ENCODE measurements around the gene ITIH5.
"Not testable (repeated sequence)": the region's sequence is repeated elsewhere in the genome, so short reads cannot be mapped to it uniquely, and the experiment has no call there.

The ITIH5 gene

DNA sequence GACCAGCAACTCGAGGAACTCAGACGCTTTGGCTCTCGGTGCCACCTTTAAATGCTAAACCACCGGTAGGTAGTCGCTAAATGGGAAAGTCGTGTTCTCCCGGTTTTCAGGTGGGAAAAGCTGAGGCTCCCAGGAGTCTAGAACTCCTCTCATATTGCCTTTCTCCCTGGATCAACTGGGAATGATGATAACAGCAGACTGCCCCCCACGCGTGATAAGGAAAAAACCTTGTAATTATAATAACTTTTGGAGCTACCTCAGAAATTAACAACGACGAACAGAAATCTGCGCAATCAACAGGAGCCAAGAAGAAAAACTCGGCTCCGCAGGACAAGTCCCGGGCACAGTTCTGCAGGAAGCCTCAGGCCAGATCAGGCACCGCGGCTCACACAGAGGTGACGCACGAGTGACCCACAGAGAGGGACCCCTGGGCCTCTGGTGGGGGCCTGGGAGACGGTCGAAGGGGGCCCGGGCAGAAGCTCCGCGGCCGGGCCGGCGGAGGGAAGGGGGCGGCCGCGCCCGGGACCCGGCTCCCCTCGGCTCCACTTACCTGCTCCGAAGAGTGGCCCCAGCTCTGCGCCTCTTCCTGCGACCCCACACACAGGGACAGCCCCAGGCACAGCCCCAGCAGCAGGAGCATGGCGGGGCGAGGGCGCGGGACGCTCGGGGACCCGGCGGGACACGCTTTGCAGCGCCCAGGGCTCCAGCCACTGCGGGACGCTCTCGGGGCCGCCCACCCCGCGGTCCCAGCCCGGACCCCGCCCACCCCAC is at the start of gene ITIH5:
Gene ITIH5 (minus strand): TSS at position 714 of the 771 bp plus-strand sequence. CDS start 74 bp downstream, at position 640.
- DNase-seq, result peak in 2 of 3 donors; percentile 13

DNA sequence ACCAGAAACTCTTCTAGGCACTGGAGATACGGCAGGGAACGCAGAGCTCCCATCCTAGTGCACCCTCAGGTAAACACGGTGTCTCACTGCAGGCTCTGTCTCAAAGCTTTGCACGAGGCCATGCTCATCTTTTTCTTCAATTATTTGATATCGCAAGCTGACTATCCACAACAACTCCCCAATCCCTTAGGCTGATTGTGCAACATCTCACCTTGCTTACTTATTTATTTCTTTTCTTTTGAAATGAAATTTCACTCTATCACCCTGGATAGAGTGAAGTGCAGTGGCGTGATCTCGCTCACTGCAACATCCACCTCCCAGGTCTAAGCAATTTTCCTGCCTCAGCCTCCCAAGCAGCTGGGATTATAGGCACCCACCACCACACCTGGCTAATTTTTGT is 48.7 kb upstream of the ITIH5 start:
- DNase-seq, result no peak

DNA sequence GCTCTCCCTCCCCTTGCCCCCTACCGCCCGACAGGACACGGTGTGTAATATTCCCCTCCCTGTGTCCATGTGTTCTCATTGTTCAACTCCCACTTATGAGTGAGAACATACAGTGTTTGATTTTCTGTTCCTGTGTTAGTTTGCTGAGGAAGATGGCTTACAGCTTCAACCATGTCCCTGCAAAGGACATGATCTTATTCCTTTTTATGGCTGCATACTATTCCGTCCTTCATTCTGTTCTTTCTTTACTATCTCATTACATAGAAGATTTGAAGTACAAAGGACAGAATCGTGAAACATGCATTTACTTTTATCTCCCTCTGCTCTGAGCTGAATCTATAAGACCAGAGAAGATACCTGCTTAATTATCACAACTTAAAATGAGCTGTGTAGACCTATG is 44.3 kb upstream of the ITIH5 start:
- DNase-seq, result not testable (repeated sequence)

DNA sequence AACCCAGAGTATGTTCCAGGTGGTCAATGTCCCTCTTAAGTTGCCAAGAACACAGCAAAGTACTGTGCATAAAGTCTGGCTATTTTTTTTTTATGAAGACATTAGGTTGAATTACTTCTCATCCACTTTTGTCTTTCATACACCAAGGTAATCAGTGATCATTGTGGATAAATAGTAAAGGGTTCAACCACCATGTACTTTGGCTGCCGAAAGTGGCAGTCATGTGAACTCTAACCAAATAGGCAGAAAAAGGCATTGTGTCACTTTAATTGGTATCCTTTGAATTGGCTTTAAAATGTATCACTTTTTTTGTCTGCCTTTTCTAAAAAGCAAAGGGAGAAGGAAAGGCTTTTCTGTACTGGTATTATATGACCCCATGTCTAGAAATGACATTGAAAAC is 43.7 kb upstream of the ITIH5 start:
- DNase-seq, result no peak

- DNase-seq, result no peak
Measured at GRCh38 chr10:7708832-7709231, 42.1 kb upstream of the ITIH5 start.

DNA sequence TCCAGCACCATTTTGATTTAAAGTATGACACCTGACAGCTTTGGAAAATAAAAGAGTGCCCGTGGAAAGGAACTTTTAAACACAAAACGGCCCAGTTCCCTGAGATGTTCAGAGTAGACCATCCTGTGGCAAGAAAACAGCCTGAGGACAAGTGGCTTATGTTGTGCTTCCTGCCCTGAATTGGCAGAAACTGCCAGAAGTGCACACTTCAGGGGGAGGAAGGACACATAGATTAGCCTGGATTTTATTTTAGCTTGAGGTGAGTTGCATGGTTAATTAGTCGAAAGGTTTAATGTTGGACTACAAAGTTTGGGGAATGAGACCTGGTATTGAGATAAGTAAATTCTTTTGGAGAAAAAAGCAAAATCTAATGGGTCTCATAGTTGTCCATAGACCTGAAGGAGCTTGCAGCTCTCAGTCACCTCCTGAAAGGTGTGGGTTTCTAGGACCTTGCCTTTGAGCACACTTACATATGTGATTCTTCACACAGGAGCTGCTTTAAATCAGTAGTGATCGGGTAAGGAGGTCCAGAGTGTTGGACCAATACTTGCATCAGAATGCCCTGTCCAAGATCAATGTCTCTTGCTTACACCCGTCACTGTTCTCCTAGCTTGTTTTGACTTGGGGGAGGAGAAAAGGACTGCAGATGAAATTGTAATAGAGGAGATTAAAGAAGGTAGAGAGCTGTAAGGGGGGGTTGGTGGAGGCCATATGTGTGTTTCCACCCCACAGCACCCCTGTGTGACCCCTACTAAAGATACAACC is 41.3 kb upstream of the ITIH5 start:
- no peak for DNase-seq

DNA sequence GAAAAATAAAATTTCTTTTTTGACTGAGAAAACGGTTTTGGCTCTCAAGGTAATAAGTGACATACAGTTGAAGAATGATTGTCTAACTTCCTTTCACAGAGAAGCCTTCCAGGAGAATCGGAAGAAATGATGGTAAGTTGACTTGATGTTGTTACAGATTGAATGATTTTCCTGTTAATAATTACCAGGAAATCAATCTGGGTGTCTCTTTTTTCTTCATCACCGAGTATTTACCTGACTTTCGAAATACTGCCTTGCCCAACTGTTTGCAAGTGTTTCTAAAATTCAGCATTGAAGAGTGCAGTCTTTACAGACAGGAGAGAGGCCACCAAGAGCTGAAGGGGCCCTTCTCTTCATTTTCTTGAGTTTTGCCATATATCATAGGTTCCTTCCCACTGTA is 40.3 kb upstream of the ITIH5 start:
- no peak for DNase-seq

- DNase-seq, result no peak
Measured at GRCh38 chr10:7706534-7707073, 39.8 kb upstream of the ITIH5 start.

DNA sequence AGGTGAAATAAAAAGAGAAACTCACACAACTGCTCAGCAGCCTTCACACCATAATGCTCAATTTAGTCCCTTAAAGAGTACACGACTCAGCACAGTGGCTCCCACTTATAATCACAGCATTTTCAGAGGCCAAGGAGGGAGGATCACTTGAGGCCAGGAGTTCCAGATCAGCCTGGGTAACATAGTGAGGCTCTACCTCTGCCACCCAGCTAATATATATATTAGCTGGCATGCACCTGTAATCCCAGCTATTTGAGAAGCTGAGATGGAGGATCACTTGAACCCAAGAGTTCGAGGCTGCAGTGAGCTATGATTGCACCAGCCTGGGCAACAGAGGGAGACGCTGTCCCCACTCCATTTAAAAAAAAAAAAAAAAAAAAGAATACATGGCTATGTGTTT is 38.6 kb upstream of the ITIH5 start:
- DNase-seq, result no peak

GRCh38 chr10:7704071-7705016 is 37.6 kb upstream of the ITIH5 start:
- no peak for DNase-seq

DNA sequence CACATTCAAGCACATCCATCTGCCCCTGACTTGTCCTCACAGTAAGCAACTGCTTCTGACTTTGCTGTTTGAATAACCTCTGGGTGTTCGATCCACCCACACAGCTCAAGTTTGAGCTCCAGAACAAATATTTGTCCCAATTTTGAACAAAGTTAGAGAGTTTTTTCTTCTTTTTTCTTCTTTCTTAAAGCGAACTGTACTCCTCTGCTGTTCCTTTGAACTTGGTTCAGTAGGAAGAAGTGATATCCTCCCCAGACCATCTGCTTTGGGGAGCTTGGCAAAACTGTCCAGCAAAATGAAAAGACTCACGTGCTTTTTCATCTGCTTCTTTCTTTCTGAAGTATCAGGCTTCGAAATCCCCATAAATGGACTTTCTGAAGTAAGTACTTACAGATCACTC is 36.4 kb upstream of the ITIH5 start, which contains the start of gene ITIH2:
Gene ITIH2 (plus strand): TSS at position 177 of the 400 bp plus-strand sequence. CDS start 119 bp downstream, at position 296.
- no peak for DNase-seq

- no peak for DNase-seq
Measured at GRCh38 chr10:7702288-7702812, 35.6 kb upstream of the ITIH5 start.

DNA sequence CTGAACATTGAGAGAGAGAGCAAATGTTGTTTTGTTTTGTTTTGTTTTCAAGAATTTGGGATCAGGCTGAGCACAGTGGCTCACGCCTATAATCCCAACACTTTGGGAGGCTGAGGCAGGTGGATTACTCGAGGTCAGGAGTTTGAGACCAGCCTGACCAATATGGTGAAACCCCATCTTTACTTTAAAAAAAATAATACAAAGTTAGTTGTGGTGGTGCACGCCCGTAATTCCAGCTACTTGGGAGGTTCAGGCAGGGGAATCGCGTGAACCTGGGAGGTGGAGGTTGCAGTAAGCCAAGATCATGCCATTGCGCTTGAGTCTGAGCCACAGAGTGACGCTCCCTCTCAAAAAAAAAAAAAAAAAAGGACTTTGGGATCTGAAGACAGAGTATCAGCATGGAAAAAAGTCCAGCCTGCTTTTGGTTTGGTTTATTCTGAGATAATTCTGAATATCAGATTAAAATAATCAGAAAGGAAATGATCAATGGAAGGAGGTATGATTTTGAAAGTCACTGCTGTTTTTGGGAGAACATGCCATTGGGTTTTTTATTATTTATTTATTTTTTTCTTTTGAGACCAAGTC is 34.5 kb upstream of the ITIH5 start:
- DNase-seq, result no peak

- DNase-seq, result no peak
Measured at GRCh38 chr10:7700577-7701125, 33.9 kb upstream of the ITIH5 start.

DNA sequence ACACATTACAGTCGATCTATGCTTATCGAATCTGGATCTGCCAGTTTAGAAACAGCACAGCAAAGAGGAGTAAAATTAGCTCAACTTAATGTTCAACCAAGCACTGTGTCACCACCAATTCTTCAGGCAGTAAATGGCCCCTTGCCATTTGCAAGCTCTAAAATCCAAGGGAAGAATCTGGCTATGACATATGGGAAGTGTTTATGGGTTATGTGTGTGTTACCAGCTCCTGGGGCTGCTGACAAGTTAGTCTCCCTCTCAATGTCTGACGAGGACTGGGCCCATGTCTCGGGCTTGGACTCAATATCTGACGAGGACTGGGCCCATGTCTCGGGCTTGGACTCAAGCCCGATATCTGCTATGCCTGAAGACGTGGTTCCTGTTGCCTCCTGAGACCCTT is 30.7 kb upstream of the ITIH5 start:
- no peak for DNase-seq

GRCh38 chr10:7696545-7696944 is 29.8 kb upstream of the ITIH5 start:
- DNase-seq, result no peak

DNA sequence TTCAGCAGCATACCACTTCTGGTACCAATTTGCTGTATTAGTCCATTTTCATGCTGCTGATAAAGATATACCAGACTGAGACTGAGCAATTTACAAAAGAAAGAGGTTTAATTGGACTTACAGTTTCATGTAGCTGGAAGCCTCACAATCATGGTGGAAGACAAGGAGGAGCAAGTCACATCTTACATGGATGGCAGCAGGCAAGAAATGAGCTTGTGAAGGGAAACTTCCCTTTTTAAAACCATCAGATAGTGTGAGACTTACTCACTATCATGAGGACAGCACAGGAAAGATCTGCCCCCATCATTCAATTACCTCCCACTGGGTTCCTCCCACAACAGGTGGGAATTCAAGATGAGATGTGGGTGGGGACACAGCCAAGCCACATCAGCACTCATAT is 26.4 kb upstream of the ITIH5 start:
- peak in 1 of 3 donors; percentile 21 for DNase-seq

GRCh38 chr10:7692368-7692767 is 25.6 kb upstream of the ITIH5 start:
- not testable (repeated sequence) for DNase-seq

DNA sequence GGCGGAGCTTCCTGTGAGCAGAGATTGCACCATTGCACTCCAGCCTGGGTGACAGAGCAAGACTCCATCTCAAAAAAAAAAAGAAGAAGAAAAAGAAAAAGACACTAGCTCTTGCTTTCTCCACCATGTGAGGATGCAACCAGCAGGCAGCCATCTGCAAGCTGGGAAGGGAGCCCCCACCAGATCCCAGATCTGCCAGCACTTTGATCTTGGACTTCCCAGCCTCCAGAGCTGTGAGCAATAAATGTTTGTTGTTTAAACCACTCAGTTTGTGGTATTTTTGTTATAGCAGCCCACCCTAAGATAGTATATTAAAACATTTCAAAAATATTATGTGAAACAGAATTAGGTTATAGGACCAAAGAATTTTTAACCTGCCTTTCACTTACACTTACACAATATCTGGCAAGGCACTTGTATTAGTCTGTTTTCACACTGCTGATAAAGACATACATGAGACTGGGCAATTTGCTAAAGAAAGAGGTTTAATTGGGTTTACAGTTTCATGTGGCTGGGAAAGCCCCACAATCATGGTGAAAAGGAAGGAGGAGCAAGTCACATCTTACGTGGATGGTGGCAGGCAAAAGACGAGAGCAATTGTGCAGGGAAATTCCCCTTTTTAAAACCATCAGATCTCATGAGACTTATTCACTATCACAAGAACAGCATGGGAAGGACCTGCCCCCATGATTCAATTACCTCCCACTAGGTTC is 24.3 kb upstream of the ITIH5 start:
- DNase-seq, result not testable (repeated sequence)

- no peak for DNase-seq
Measured at GRCh38 chr10:7689591-7689990, 22.8 kb upstream of the ITIH5 start.
